Measurements from ENCODE around the gene SUGP1.

SUGP1 gene

GRCh38 chr19:19341026-19341425 lies 20.7 kb upstream of the SUGP1 start:
- Histone ChIP-seq H3K27ac (ENCODE audit: low read length) (no peak overlapping the region), H2AFZ (ENCODE audit: low read depth, low read length) (no peak overlapping the region), H3K27me3 (ENCODE audit: insufficient read depth, low read length, poor library complexity) (no peaks in the 10 kb centered on the region), H3K36me3 (ENCODE audit: insufficient read depth, low read length) (peaks cover 84% of the 10 kb centered on the region), H3K4me2 (ENCODE audit: insufficient read depth, low read length) (no peak overlapping the region), H3K4me3 (ENCODE audit: low read depth in 1 of 2, low read length in 2 of 2) (no peak overlapping the region), H3K9me3 (ENCODE audit: insufficient read depth, low read length, severe bottlenecking) (no peaks in the 10 kb centered on the region), H3K79me2 (ENCODE audit: insufficient read depth, low read length) (no peaks in the 10 kb centered on the region), H3K9ac (ENCODE audit: low read depth, low read length) (no peak overlapping the region), H4K20me1 (ENCODE audit: insufficient read depth, low read length) (peaks cover 19% of the 10 kb centered on the region; the same call in 1 of the 2 replicates), H3K4me1 (ENCODE audit: insufficient read depth, low read length) (no peaks in the 10 kb centered on the region)
- DNase-seq (no peak), ATAC-seq (ENCODE audit: insufficient read depth, low read depth) (no peak)
- TF ChIP-seq CTCF (IDR thresholded peaks at IDR 0.05; ENCODE audit: borderline replicate concordance, extremely low read depth, low read length, poor library complexity, severe bottlenecking) (no peak), EZH2 (IDR thresholded peaks at IDR 0.05; ENCODE audit: borderline replicate concordance, low read depth, low read length, severe bottlenecking) (no peak)

- ATAC-seq (ENCODE audit: insufficient read depth, low read depth): no peak
- Histone ChIP-seq H3K9ac (ENCODE audit: low read depth, low read length) (no peak overlapping the region), H3K9me3 (ENCODE audit: insufficient read depth, low read length, severe bottlenecking) (no peaks in the 10 kb centered on the region)
These were observed 17.8 kb upstream of the SUGP1 start for GRCh38 chr19:19338082-19338481.

GRCh38 chr19:19337120-19337519 lies 16.8 kb upstream of the SUGP1 start:
- Histone ChIP-seq H2AFZ (ENCODE audit: low read depth, low read length) (no peak overlapping the region), H3K4me3 (ENCODE audit: low read depth in 1 of 2, low read length in 2 of 2) (no peak overlapping the region), H3K27ac (ENCODE audit: low read length) (no peak overlapping the region), H3K4me2 (ENCODE audit: insufficient read depth, low read length) (no peak overlapping the region), H3K9me3 (ENCODE audit: insufficient read depth, low read length, severe bottlenecking) (no peaks in the 10 kb centered on the region), H3K36me3 (ENCODE audit: insufficient read depth, low read length) (peaks cover 85% of the 10 kb centered on the region), H3K4me1 (ENCODE audit: insufficient read depth, low read length) (no peaks in the 10 kb centered on the region), H4K20me1 (ENCODE audit: insufficient read depth, low read length) (peaks cover 36% of the 10 kb centered on the region), H3K27me3 (ENCODE audit: insufficient read depth, low read length, poor library complexity) (no peaks in the 10 kb centered on the region), H3K79me2 (ENCODE audit: insufficient read depth, low read length) (peaks cover 35% of the 10 kb centered on the region), H3K9ac (ENCODE audit: low read depth, low read length) (no peak overlapping the region)
- ATAC-seq (ENCODE audit: insufficient read depth, low read depth) (no peak), DNase-seq (no peak)
- TF ChIP-seq CTCF (IDR thresholded peaks at IDR 0.05; ENCODE audit: borderline replicate concordance, extremely low read depth, low read length, poor library complexity, severe bottlenecking) (no peak), EZH2 (IDR thresholded peaks at IDR 0.05; ENCODE audit: borderline replicate concordance, low read depth, low read length, severe bottlenecking) (no peak)

More at GRCh38 chr19:19338082-19338481, 17.8 kb upstream of the SUGP1 start:
- Histone ChIP-seq H3K36me3 (ENCODE audit: insufficient read depth, low read length) (peaks cover 86% of the 10 kb centered on the region), H3K4me3 (ENCODE audit: low read depth in 1 of 2, low read length in 2 of 2) (no peak overlapping the region), H3K4me2 (ENCODE audit: insufficient read depth, low read length) (no peak overlapping the region), H4K20me1 (ENCODE audit: insufficient read depth, low read length) (peaks cover 33% of the 10 kb centered on the region), H3K4me1 (ENCODE audit: insufficient read depth, low read length) (no peaks in the 10 kb centered on the region), H3K79me2 (ENCODE audit: insufficient read depth, low read length) (peaks cover 26% of the 10 kb centered on the region), H3K27ac (ENCODE audit: low read length) (no peak overlapping the region), H2AFZ (ENCODE audit: low read depth, low read length) (no peak overlapping the region), H3K27me3 (ENCODE audit: insufficient read depth, low read length, poor library complexity) (no peaks in the 10 kb centered on the region)
- no peak for TF ChIP-seq CTCF (IDR thresholded peaks at IDR 0.05; ENCODE audit: borderline replicate concordance, extremely low read depth, low read length, poor library complexity, severe bottlenecking)
- no peak for TF ChIP-seq EZH2 (IDR thresholded peaks at IDR 0.05; ENCODE audit: borderline replicate concordance, low read depth, low read length, severe bottlenecking)
- DNase-seq: no peak

GRCh38 chr19:19336597-19336996 lies 16.3 kb upstream of the SUGP1 start:
- peaks cover 84% of the 10 kb centered on the region for H3K36me3 ChIP-seq (ENCODE audit: insufficient read depth, low read length)
- H3K27ac ChIP-seq (ENCODE audit: low read length): no peak overlapping the region
- no peaks in the 10 kb centered on the region for H3K4me1 ChIP-seq (ENCODE audit: insufficient read depth, low read length)
- no peak overlapping the region for H2AFZ ChIP-seq (ENCODE audit: low read depth, low read length)
- no peak for TF ChIP-seq EZH2 (IDR thresholded peaks at IDR 0.05; ENCODE audit: borderline replicate concordance, low read depth, low read length, severe bottlenecking)
- no peak for TF ChIP-seq CTCF (IDR thresholded peaks at IDR 0.05; ENCODE audit: borderline replicate concordance, extremely low read depth, low read length, poor library complexity, severe bottlenecking)
- H3K9me3 ChIP-seq (ENCODE audit: insufficient read depth, low read length, severe bottlenecking): no peaks in the 10 kb centered on the region
- DNase-seq (no peak), ATAC-seq (ENCODE audit: insufficient read depth, low read depth) (no peak)
- peaks cover 32% of the 10 kb centered on the region for H4K20me1 ChIP-seq (ENCODE audit: insufficient read depth, low read length)
- no peak overlapping the region for H3K4me3 ChIP-seq (ENCODE audit: low read depth in 1 of 2, low read length in 2 of 2)
- H3K4me2 ChIP-seq (ENCODE audit: insufficient read depth, low read length): no peak overlapping the region
- H3K9ac ChIP-seq (ENCODE audit: low read depth, low read length): no peak overlapping the region
- H3K27me3 ChIP-seq (ENCODE audit: insufficient read depth, low read length, poor library complexity): no peaks in the 10 kb centered on the region
- peaks cover 40% of the 10 kb centered on the region for H3K79me2 ChIP-seq (ENCODE audit: insufficient read depth, low read length)

All from DND-41 (cell line).